CD4-positive, alpha-beta memory T cell (primary cell): ENCODE results near the gene CCDC180. TPM values are rescaled to one million over a fixed set of nuclear protein-coding genes. Genes with fewer than 3 reads are reported as not detected.
A peak's percentile ranks its signal among the peaks of the same experiment; 100 is the strongest.

Experiments
- CTCF ChIA-PET: fragments of 350-600 bp; sonication (Branson Sonifier 250); formaldehyde crosslinking; loops from one replicate; lab custom pipeline; 2021; ENCODE audit warnings: inconsistent platforms; ENCODE audit not compliant: partially characterized antibody; lab: Charles Lee
- POLR2A ChIA-PET: fragments of 350-600 bp; sonication (Branson Sonifier 250); formaldehyde crosslinking; loops from one replicate; lab custom pipeline; 2021; ENCODE audit not compliant: partially characterized antibody; lab: Charles Lee
- DNase-seq, 5 donors: peaks; one replicate each; pipeline versions ENCODE4 v3.0.0 to v3.0.0-alpha.2; 2020 to 2022; ENCODE audit warnings: mixed read lengths in 1 of 5
- H3K27ac ChIP-seq: one replicate; pipeline ENCODE4 v1.7.0; 2013; ENCODE audit warnings: low read depth, low read length
- H3K27me3 ChIP-seq: 2 replicates; pipeline ENCODE4 v1.7.0; 2013; ENCODE audit warnings: mild to moderate bottlenecking, low read length, moderate library complexity; ENCODE audit not compliant: insufficient read depth
- H3K36me3 ChIP-seq: 2 replicates; pipeline ENCODE4 v1.7.0; 2013; ENCODE audit warnings: mild to moderate bottlenecking, low read length, moderate library complexity; ENCODE audit not compliant: insufficient read depth
- H3K4me1 ChIP-seq: 2 replicates; pipeline ENCODE4 v1.7.0; 2013; ENCODE audit warnings: mild to moderate bottlenecking, low read length, moderate library complexity; ENCODE audit not compliant: insufficient read depth
- H3K4me3 ChIP-seq, 2 donors: one replicate each; pipeline ENCODE4 v1.7.0; 2013; ENCODE audit warnings: low read length in 2 of 2, mild to moderate bottlenecking in 1 of 2
- H3K9me3 ChIP-seq, 2 donors: one replicate each; pipeline ENCODE4 v1.7.0; 2013; ENCODE audit warnings: low read length in 2 of 2, control low read depth in 1 of 2; ENCODE audit not compliant: control insufficient read depth in 1 of 2
- H3K27ac Mint-ChIP-seq, 7 donors: one replicate each; pipeline ENCODE4 v1.8.0; 2020 to 2021; ENCODE audit warnings: mixed read lengths in 7 of 7, mild to moderate bottlenecking in 6 of 7, inconsistent platforms in 3 of 7, moderate library complexity in 3 of 7
- H3K27me3 Mint-ChIP-seq, 2 donors: one replicate each; pipeline ENCODE4 v1.8.0; 2020 to 2021; ENCODE audit warnings: mixed read lengths in 2 of 2
- H3K36me3 Mint-ChIP-seq, 2 donors: one replicate each; pipeline ENCODE4 v1.8.0; 2020 to 2021; ENCODE audit warnings: mixed read lengths in 2 of 2, inconsistent platforms in 1 of 2, mild to moderate bottlenecking in 1 of 2
- H3K4me1 Mint-ChIP-seq, 4 donors: one replicate each; pipeline ENCODE4 v1.8.0; 2020 to 2021; ENCODE audit warnings: mixed read lengths in 4 of 4, mild to moderate bottlenecking in 1 of 4
- H3K4me3 Mint-ChIP-seq, 8 donors: one replicate each; pipeline ENCODE4 v1.8.0; 2020 to 2021; ENCODE audit warnings: mixed read lengths in 8 of 8, mild to moderate bottlenecking in 7 of 8, moderate library complexity in 6 of 8, inconsistent platforms in 3 of 8
- H3K9me3 Mint-ChIP-seq, 8 donors: one replicate each; pipeline ENCODE4 v1.8.0; 2020 to 2021; ENCODE audit warnings: mixed read lengths in 8 of 8, mild to moderate bottlenecking in 5 of 8, inconsistent platforms in 3 of 8, moderate library complexity in 1 of 8
- intact Hi-C: fragments of 100-400 bp; cut with micrococcal nuclease; formaldehyde crosslinking; loops from one replicate; pipeline ENCODE4 v1.15.1; 2023
- polyA plus RNA-seq, 2 donors: library from polyadenylated mRNA; unstranded; fragments of 300-500 nt; fragmentation: Illumina TruSeq; gene quantifications; one replicate each; pipeline ENCODE4 v1.2.3, GENCODE V29; 2021
- total RNA-seq, 2 experiments: library from RNA; stranded (reverse); gene quantifications; one replicate each; pipeline ENCODE4 v1.2.3, GENCODE V29; 2021

CCDC180 gene
- total and polyA plus RNA-seq, 4 experiments from 2014 or later, result 1.4 to 14.2 (median 12.1) TPM; not detected in 1

DNA sequence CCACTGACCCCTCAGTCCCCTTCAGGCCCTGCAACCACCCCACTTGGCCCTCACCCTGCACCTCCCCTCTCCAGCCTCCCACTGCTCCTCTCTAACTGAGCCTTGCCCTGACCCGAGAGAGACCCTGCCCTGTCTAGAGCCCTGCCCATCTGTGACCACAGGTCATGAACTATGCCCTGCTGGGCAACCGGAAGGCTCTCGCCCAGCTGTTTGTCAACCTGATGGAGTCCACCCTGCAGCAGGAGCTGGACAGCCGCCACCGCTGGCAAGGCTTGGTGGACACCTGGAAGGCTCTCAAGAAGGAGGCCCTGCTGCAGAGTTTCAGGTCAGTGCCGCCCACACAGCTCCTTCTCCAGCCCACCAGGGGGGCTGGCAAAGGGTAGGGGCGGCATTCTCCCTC is 9.4 kb downstream of the CCDC180 start:
- H3K4me3 Mint-ChIP-seq, result no peak overlapping the region
- CTCF ChIA-PET, result no interaction called here
- intact Hi-C loops, result no loop called here

DNA sequence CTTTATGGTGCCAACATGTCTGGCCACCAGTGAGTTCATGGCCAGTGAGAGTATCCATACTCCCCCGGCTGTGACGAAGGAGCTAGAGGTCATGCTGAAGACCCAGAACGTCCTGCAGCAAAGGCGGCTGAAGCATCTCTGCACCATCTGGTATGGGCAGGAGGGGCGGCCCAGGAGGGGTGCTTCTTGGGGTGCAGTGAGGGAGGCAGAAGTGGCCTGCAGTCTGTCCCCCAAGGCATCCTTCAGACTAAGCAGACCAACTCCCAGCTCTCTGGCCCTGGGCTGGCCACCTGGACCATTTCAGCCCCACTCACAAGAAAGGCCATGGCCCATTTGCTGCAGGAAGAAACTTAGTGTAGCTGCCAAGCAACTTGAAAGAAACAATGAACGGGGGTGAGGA is 11.0 kb downstream of the CCDC180 start:
- POLR2A ChIA-PET, result no interaction called here
- intact Hi-C loops, result no loop called here
- H3K27me3 Mint-ChIP-seq, result no peaks in the 10 kb centered on the region
- Histone ChIP-seq H3K9me3 (no peaks in the 10 kb centered on the region), H3K36me3 (peaks cover 13% of the 10 kb centered on the region), H3K27me3 (no peaks in the 10 kb centered on the region), H3K27ac (no peak overlapping the region), H3K4me3 (no peak overlapping the region), H3K4me1 (no peaks in the 10 kb centered on the region)
- peaks cover 4 to 15% (median 7%) of the 10 kb centered on the region in 4 donors for H3K4me1 Mint-ChIP-seq
- no peak for DNase-seq
- no peak overlapping the region for H3K27ac Mint-ChIP-seq
- CTCF ChIA-PET, result no interaction called here
- H3K4me3 Mint-ChIP-seq, result no peak overlapping the region
- H3K36me3 Mint-ChIP-seq, result peaks cover 64 to 70% of the 10 kb centered on the region in 2 donors
- no peaks in the 10 kb centered on the region for H3K9me3 Mint-ChIP-seq

More for the DNA sequence above, 9.4 kb downstream of the CCDC180 start:
- Mint-ChIP-seq H3K27me3 (no peaks in the 10 kb centered on the region), H3K4me1 (peaks cover 4 to 15% (median 7%) of the 10 kb centered on the region in 4 donors), H3K27ac (no peak overlapping the region), H3K36me3 (peaks cover 62 to 65% of the 10 kb centered on the region in 2 donors), H3K9me3 (no peaks in the 10 kb centered on the region)
- Histone ChIP-seq H3K27ac (no peak overlapping the region), H3K27me3 (no peaks in the 10 kb centered on the region), H3K4me1 (no peaks in the 10 kb centered on the region), H3K9me3 (no peaks in the 10 kb centered on the region), H3K36me3 (peaks cover 17% of the 10 kb centered on the region), H3K4me3 (no peak overlapping the region)
- POLR2A ChIA-PET, result no interaction called here
- DNase-seq, result no peak

DNA sequence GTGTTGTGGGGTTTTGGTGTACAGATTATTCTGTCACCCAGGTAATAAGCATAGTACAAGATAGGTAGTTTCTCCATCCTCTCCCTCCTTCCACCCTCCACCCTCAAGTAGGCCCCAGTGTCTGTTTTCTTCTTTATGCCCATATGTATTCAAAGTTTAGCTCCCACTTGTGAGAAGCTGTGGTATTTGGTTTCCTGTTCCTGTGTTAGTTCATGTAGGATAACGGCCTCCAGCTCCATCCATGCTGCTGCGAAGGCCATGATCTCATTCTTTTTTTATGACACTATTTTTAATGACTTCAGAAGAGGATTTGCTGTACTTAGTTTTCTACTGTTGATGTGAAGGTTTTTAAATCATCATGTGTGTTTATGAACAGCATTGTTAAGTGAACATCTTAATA is 11.9 kb downstream of the CCDC180 start:
- Histone ChIP-seq H3K27ac (no peak overlapping the region), H3K36me3 (peaks cover 4% of the 10 kb centered on the region), H3K4me1 (no peaks in the 10 kb centered on the region), H3K27me3 (no peaks in the 10 kb centered on the region), H3K9me3 (no peaks in the 10 kb centered on the region), H3K4me3 (no peak overlapping the region)
- Mint-ChIP-seq H3K9me3 (no peaks in the 10 kb centered on the region), H3K36me3 (peaks cover 60 to 67% of the 10 kb centered on the region in 2 donors), H3K4me1 (peaks cover 4 to 15% (median 7%) of the 10 kb centered on the region in 4 donors), H3K27ac (no peak overlapping the region), H3K27me3 (no peaks in the 10 kb centered on the region), H3K4me3 (no peak overlapping the region)
- ChIA-PET CTCF (no interaction called here), POLR2A (no interaction called here)
- DNase-seq, result no peak
- intact Hi-C loops, result no loop called here

DNA sequence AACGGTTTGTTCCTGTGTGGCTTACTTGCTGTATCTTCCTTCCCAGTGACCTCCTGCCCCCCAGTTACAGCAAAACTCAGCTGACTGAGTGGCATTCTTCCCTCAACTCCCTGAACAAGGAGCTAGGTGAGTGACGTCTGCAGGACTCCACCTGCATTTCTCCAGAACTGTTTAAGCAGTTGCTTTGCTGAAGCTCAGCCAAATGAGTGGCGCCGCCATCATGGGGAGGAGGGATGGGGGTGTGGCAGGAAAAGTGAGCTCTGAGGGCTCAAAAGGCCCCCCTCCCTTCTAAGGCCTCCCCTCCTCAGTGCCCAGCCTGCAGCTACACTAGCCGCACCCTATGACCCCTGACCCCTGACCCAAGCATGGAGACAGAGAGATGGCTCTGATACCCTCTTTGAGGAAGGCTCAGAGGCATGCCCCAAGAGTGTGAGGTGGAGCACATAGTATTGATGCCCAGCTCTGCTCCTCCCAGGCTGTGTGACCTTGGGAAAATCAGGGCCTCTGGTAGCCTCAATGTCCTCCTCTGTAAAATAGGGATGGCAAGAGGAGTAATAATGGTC is 12.7 kb downstream of the CCDC180 start:
- no peaks in the 10 kb centered on the region for H3K9me3 Mint-ChIP-seq
- Histone ChIP-seq H3K4me3 (no peak overlapping the region), H3K9me3 (no peaks in the 10 kb centered on the region), H3K27ac (no peak overlapping the region), H3K4me1 (no peaks in the 10 kb centered on the region), H3K36me3 (peaks cover 6% of the 10 kb centered on the region), H3K27me3 (no peaks in the 10 kb centered on the region)
- POLR2A ChIA-PET, result no interaction called here
- CTCF ChIA-PET, result no interaction called here
- H3K27me3 Mint-ChIP-seq, result no peaks in the 10 kb centered on the region
- H3K36me3 Mint-ChIP-seq, result peaks cover 59 to 66% of the 10 kb centered on the region in 2 donors
- no peak overlapping the region for H3K27ac Mint-ChIP-seq
- peaks cover 4 to 15% (median 7%) of the 10 kb centered on the region in 4 donors for H3K4me1 Mint-ChIP-seq
- DNase-seq, result no peak
- no peak overlapping the region for H3K4me3 Mint-ChIP-seq
- intact Hi-C loops, result no loop called here

DNA sequence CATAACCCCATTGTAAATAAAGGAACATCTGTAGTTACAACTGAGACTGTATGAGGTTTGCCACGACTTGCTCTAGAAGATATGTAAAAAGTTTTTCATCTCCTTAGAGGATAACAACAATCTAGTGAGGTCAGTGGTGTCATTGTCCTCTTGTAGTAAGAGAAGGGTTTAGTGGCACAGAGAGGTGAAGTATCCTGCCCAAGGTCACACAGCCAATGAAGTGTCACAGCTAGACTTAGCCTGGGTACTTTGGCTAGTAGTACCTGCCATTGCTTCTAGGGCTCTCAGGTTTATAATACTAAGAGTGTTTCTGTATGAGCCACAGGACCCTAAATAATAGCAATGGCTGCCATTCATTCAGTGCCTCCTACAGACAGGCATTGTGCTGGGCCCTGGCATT is 13.8 kb downstream of the CCDC180 start:
- no peak overlapping the region for H3K27ac Mint-ChIP-seq
- H3K9me3 ChIP-seq, result no peaks in the 10 kb centered on the region
- H3K4me1 Mint-ChIP-seq, result peaks cover 4 to 15% (median 7%) of the 10 kb centered on the region in 4 donors
- no peaks in the 10 kb centered on the region for H3K27me3 ChIP-seq
- peaks cover 61 to 63% of the 10 kb centered on the region in 2 donors for H3K36me3 Mint-ChIP-seq
- intact Hi-C loops, result no loop called here
- H3K27me3 Mint-ChIP-seq, result no peaks in the 10 kb centered on the region
- ChIA-PET CTCF (no interaction called here), POLR2A (no interaction called here)
- H3K4me3 ChIP-seq, result no peak overlapping the region
- no peak overlapping the region for H3K4me3 Mint-ChIP-seq
- no peak overlapping the region for H3K27ac ChIP-seq
- H3K4me1 ChIP-seq, result no peaks in the 10 kb centered on the region
- peaks cover 13% of the 10 kb centered on the region for H3K36me3 ChIP-seq
- no peak for DNase-seq
- H3K9me3 Mint-ChIP-seq, result no peaks in the 10 kb centered on the region

DNA sequence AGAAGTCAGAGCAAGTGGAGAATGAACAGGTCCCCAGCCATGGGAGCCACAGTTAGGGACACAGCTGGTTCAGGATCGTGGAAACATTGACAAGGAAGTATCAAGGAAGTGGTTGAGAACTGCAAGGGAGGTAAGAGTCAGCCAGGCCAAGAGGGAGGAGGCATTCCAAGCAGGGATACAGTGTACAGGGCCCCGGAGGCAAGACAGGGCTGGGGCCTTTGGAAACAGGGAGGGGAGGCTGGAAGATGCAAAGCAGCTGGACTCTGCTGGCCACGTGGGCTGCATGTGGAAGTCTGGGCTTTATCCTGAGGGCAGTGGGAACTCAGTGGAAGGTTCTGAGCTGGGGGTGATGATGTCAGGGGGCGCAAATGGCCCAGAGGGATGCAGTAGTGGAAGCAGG is 14.2 kb downstream of the CCDC180 start:
- peaks cover 4 to 15% (median 7%) of the 10 kb centered on the region in 4 donors for H3K4me1 Mint-ChIP-seq
- peak overlapping the region in 1 of 7 donors; percentile 63 for H3K27ac Mint-ChIP-seq
- POLR2A ChIA-PET, result no interaction called here

DNA sequence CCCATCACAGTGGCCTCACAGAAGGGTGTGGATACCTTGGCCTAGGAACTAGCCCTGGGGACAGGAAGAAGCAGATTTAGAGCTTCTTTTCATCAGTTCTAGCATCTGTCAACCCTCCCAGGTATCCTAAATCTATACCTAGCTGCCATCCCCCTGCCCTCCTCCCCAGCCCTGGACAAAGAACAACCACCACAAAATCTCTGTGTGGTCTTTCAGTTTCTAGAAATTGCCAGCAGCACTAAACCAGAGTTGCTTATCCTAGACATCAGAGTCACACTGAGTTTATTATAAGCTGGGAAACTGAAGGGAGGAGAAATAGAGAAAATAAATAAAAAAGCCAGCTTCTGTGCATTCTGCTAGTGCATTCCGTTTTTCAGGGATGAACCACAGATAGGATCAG is 14.6 kb downstream of the CCDC180 start:
- intact Hi-C loops, result no loop called here
- ChIA-PET POLR2A (no interaction called here), CTCF (no interaction called here)
- Histone ChIP-seq H3K27ac (no peak overlapping the region), H3K27me3 (no peaks in the 10 kb centered on the region), H3K9me3 (no peaks in the 10 kb centered on the region), H3K4me3 (no peak overlapping the region), H3K4me1 (no peaks in the 10 kb centered on the region), H3K36me3 (peaks cover 13% of the 10 kb centered on the region)
- H3K9me3 Mint-ChIP-seq, result no peaks in the 10 kb centered on the region
- H3K27ac Mint-ChIP-seq, result no peak overlapping the region
- peaks cover 4 to 15% (median 7%) of the 10 kb centered on the region in 4 donors for H3K4me1 Mint-ChIP-seq
- no peaks in the 10 kb centered on the region for H3K27me3 Mint-ChIP-seq
- no peak for DNase-seq
- peaks cover 57 to 65% of the 10 kb centered on the region in 2 donors for H3K36me3 Mint-ChIP-seq
- H3K4me3 Mint-ChIP-seq, result no peak overlapping the region

More for the DNA sequence above, 14.2 kb downstream of the CCDC180 start:
- no peaks in the 10 kb centered on the region for H3K27me3 ChIP-seq
- H3K36me3 Mint-ChIP-seq, result peaks cover 59 to 63% of the 10 kb centered on the region in 2 donors
- no peaks in the 10 kb centered on the region for H3K9me3 ChIP-seq
- no peaks in the 10 kb centered on the region for H3K9me3 Mint-ChIP-seq
- H3K27me3 Mint-ChIP-seq, result no peaks in the 10 kb centered on the region
- no peak overlapping the region for H3K27ac ChIP-seq
- no peak for DNase-seq
- H3K36me3 ChIP-seq, result peaks cover 13% of the 10 kb centered on the region
- no peak overlapping the region for H3K4me3 Mint-ChIP-seq
- CTCF ChIA-PET, result no interaction called here
- no peaks in the 10 kb centered on the region for H3K4me1 ChIP-seq
- no peak overlapping the region for H3K4me3 ChIP-seq
- intact Hi-C loops, result no loop called here
